NCI-H1417 (cell line): Measurements from ENCODE around the gene PALMD.
A peak's percentile ranks its signal among the peaks of the same experiment; 100 is the strongest.

Experiments
- DNase-seq, 3 experiments: peaks; one replicate each; lab custom pipeline; 2025; lab: John Stamatoyannopoulos, UW

Gene PALMD

GRCh38 chr1:99635664-99636063 lies 10.2 kb upstream of the PALMD start:
- no peak for DNase-seq

DNA sequence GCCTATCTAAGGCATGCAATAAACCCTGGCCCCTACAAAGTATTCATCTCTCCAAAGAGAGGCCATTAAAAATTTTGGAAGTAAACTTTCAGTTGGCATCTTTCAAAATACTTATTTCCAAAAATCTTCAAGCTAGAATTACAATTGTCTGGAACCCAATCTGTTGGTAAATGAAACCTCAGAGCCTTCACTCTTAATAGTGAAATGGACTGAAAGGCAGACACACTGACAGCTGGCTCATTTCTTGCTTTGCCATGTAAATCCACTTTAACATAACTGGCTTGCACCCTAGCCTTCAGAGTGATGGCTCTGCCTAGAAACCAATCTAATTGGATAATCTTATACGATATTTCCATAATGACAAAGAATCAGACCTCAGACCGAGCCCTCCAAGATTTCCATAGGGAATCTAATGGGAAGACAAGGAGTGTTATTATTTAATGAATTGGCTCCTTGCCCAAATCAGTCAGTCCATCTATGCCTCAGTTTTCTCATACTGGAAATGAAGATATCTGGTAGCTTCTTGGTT lies 9.2 kb upstream of the PALMD start:
- DNase-seq = no peak

DNA sequence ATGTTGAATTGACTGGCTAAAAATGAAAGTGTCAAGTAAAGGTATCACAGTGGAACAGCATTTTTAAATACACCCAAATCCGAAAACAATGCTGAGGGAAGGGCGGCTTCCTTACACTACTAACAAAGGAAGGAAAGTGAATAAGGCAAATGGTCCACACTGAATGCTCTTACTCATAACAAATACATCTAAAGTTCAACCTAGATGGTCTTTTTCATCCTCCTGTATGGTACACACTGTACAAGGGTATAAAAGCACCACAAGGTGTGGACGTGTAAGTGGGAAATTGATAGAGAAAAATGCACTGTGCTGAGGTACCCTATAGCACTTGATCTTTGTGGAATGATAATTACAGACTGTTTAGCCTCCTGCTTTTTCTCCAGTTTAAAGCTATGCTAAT lies 7.1 kb upstream of the PALMD start:
- DNase-seq = no peak

GRCh38 chr1:99639408-99639807 lies 6.5 kb upstream of the PALMD start:
- no peak for DNase-seq

DNA sequence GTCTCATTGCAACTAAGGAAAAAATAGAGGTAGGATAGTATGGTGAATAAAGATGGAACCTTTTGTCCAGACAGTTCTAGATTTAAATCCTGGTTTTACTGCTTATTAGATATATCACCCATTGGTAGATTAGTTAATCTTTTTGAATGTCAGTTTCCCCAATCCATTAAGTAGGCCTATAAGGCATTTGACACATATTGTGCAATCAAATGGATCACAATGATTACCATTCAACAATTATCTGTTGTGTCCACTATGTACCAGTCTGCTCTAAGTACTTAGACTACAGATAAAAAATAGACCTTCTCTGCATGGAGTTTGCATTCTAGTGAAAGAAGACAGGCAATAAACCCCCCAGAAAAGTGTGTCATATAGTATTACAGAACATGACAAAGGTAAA lies 6.0 kb upstream of the PALMD start:
- no peak for DNase-seq

GRCh38 chr1:99640672-99641071 lies 5.2 kb upstream of the PALMD start:
- no peak for DNase-seq

DNA sequence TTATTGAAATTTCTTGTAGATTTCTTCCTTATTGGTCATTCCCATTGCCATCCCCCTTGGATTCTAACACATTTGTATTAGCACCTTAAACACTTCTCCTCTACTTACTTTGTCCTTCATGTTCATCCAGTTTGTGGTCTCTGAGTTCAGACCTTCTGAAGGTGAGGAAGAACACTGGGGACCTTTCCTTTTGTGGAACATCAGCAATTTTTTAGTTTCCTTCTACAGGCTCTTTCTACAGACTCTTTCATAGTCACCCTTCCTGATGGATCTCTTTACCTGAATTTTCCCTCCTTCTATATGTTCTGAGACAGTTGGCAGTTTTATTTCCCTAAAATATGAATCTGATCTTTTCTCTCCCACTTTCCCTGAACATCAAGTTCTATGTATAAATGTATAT lies 4.4 kb upstream of the PALMD start:
- DNase-seq = no peak

DNA sequence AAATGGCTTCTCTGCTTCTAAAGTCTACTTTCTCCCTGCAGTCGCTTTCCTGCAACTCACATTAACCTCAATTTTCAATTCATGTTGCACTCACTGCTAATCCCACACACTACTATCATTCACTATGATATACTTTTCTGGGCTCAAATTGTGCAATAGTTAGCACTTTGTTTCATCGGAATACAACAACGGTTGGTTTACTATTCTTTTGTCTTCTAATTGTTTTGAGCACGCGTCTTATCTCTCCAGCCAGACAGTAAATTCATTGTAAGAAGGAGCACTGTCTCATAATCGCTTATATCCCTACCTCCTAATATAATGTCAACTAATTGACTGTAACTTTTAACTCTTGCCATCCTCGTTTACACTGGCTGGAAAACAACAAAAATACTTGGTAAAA lies 3.9 kb upstream of the PALMD start:
- no peak for DNase-seq

DNA sequence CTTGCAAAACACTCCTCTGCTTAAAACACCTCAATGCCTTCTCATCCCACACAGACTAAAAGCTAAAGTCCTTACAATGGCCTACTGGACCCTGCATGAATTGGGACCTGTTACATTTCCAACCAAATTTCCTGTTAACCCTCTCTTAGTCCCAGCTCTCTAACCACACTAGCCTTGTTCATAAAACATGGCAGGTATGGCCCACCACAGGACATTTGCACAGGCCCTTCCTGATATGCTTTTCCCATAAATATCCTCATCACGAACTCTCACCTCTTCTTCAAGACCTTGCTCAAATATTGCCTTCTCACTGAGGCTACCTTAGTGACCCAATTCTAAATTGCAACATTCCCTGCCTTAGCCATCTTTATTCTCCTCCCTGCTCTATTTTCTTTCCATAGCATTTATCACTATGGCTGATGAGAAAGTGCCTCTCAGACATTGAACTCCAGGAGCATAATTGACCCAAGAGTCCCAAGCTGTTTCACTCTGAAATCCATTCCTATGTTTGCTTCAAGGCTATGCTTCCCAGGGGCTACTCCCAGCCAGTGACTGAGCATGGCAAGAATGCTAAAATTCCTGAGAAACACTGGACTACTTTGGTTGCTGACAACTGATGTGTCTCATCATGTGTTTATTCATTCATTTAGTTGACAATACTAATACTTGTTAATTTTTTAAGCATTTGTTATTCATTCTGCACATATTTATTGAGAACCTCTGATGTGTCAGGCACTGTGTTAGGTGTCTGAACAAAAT lies 2.7 kb upstream of the PALMD start:
- DNase-seq = no peak

- DNase-seq = peak in 1 of 3 experiments; percentile 36
These were observed 1.5 kb upstream of the PALMD start for GRCh38 chr1:99644279-99645004.

DNA sequence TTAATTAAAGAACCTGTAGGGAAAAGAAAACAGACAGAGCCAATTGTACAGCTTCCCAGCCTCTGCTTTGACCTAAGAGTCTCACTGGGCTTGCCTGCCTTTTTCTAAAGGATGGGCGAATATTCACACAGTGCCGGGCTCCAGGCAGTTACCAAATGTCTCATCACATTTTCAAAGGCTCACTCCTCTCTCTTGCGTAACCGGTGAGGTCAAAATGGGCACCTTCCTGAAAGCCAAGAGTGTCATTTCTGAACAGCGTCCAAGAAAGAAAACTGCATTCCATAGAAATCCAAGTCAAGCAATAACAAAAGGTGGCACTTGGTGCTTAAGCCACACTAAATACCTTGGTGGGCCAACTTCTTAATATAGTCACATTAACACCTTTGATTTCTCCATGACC lies 710 bp upstream of the PALMD start:
- no peak for DNase-seq

GRCh38 chr1:99646868-99647267 lies 955 bp downstream of the PALMD start:
- no peak for DNase-seq

DNA sequence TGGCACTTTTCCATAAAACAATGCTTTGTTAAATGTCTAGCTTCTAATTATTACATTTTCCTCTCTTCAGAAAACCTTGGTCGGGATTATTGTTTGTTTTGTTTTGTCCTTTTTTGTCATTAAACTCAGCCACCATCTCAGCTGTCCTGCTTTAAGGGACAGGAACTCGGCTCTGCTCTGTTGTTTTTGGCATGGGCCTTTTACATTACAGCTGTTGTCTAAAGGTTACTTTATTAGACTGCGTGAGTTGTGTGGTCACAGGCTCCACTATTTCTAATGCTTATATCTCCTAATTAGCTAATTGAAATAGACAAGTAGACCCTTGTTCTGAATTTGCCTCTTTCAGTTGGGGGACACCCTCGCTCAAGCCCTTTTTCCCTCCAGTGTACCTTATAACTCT lies 1.6 kb downstream of the PALMD start:
- DNase-seq = no peak

DNA sequence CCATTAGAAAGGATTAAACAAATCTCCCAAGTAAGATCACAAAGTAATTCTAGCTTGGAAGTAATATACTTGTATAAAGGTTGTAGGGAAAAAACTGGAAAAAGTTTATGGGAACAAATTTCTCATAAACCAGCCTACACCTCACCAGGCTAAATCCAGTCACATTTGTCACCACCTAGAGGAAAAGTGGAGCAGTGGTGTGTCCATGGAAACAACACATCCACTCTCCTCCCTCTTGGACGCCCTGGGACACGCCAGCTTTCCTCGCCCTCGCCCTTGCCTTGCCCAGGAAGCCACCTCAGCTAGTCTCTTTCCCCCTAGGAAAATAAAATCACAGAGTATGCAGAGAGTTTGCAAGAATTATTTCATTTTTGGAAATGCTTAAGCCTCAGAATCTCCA lies 2.2 kb downstream of the PALMD start:
- DNase-seq = no peak

DNA sequence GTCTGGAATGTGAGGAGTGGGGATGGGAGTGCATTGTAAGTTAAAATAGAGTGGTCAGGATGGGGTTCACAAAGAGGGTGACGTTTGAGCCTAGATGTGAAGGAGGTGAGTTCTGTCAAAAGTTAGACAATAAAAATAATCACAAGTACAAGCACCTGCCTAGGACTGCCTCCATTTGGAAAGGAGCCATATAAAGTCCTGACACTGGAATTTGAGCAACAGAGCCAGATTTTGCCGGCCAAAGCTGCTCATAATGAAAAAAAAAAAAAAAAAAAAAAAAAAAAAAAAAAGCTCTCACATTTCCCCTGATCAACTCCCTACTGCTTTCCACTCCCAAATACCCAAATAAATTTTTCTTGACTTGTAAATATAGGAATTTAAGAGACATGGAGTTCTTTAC lies 4.1 kb downstream of the PALMD start:
- DNase-seq = no peak

- DNase-seq = no peak
These were observed 5.0 kb downstream of the PALMD start for GRCh38 chr1:99650773-99651437.

DNA sequence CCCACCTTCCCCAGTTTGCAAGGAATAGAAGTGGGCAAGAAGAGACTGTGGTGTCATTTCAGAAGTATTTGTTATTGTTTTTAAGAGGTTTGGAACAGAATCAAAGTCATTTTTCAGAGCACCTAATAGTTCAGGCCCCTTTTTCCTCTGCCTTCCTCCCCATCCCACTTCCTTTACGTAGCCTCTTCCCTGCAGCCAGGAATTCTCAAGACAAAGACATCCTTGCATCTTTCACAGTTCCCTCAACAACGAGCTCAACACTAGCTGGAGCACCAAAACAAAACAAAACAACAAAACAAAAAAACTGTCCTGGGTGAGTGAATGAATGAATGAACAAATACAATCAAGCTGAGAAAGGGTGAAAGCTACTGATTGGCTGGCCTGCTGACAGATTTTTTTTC lies 7.0 kb downstream of the PALMD start:
- DNase-seq = no peak

DNA sequence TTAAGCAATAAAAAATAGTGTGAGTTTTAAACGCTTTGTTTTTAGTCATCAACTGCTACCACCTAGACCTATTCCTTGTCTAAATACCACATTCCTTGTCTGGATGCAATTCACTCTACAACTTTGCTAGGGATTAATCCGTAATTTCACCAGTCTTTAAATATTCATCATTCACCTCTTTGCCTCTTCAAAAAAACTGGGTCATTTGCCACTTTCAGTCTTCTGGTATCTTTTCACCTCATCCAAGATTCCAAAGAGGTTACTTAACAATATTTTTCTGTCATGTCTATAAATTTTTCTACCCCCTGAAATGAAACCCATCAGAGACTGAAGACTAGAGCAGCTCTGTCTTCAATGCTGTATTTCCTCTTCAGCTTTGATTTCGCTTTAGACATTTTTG lies 9.5 kb downstream of the PALMD start:
- no peak for DNase-seq

DNA sequence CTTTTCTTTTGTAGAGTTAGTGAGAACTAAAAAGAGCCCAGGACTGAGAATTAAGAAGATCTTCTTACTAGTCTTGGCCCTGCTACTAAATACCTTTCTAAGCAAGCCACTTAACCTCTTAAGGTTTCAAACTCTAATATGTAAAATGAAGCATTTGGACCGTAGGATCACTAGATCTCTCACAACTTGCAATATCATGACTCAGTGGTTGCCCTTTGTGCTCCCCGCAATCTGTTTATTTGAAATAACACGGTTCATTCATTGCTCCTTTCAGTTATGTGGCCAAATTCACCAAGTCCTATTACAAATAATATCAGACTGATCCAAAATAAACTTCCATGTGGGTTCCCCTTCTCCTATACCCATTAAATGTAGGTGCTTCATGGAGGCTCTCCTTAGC lies 10.8 kb downstream of the PALMD start:
- no peak for DNase-seq

GRCh38 chr1:99657213-99658030 lies 11.5 kb downstream of the PALMD start:
- no peak for DNase-seq

- no peak for DNase-seq
These were observed 12.0 kb downstream of the PALMD start for GRCh38 chr1:99658031-99658290.

DNA sequence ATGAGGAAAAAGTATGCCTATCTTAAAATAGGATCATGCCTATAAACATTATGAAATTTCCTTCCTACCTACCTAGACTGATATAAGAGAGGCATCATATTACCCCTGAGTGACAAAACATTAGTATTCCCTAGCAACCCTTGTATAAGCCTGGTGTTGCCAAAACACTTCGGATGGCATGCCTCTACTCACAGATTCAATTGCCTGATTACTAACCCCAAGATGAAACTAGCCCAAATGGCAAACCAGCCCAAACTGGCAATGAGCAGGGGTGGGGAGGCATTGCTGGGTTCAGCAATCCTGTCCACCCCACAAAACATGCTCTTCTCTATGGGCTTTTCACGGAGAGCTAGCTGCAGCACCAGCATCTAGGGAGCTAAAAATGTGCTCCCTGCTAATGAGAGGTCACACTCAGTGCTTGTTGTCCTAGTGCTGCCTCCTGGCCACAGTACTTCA lies 13.9 kb downstream of the PALMD start:
- peak in 1 of 3 experiments; percentile 3 for DNase-seq
